Thoracic aorta (tissue), 2 donors: ENCODE measurements around the gene ASIC3. TPM values are rescaled to one million over a fixed set of nuclear protein-coding genes. Genes with fewer than 3 reads are reported as not detected.

Experiments
- ATAC-seq: fragments of 150-250 bp; one replicate; pipeline ENCODE4 v1.8.0; 2017; ENCODE audit warnings: low read depth; ENCODE audit not compliant: insufficient number of reproducible peaks, low FRiP score
- DNase-seq: peaks from one replicate; pipeline ENCODE4 v3.0.0-alpha.2; 2020; ENCODE audit warnings: low spot score
- H3K27ac ChIP-seq, 2 donors: fragments of 200-600 bp; sonication (generic); 1 replicate in 1 of 2; 2 replicates in 1 of 2; pipeline ENCODE4 v1.5.1; 2016; ENCODE audit warnings: mild to moderate bottlenecking in 2 of 2, moderate library complexity in 2 of 2
- H3K27me3 ChIP-seq: fragments of 200-600 bp; sonication (generic); replicated peaks from 2 replicates; pipeline ENCODE4 v1.6.0; 2016; ENCODE audit warnings: mild to moderate bottlenecking; ENCODE audit not compliant: insufficient read depth
- H3K36me3 ChIP-seq: fragments of 200-600 bp; sonication (generic); one replicate; pipeline ENCODE4 v1.5.1; 2016
- H3K4me1 ChIP-seq, 2 donors: fragments of 200-600 bp; sonication (generic); 1 replicate in 1 of 2; 2 replicates in 1 of 2; pipeline versions ENCODE4 v1.5.1 to v1.6.0; 2016; ENCODE audit warnings: low read depth in 2 of 2, mild to moderate bottlenecking in 1 of 2; ENCODE audit not compliant: control insufficient read depth in 1 of 2
- H3K4me3 ChIP-seq: fragments of 200-600 bp; sonication (generic); 2 replicates; pipeline ENCODE4 v1.5.1; 2016; ENCODE audit warnings: mild to moderate bottlenecking
- H3K9me3 ChIP-seq: fragments of 200-600 bp; sonication (generic); 2 replicates; pipeline ENCODE4 v1.5.1; 2016
- CTCF ChIP-seq: fragments of 200-600 bp; sonication (generic); IDR thresholded peaks from one replicate; pipeline ENCODE4 v1.5.1; 2019; ENCODE audit warnings: antibody characterized with exemption
- total RNA-seq, 2 donors: library from RNA; depleted of rRNA; stranded (reverse); fragments of >200 nt; gene quantifications; one replicate each; pipeline versions ENCODE4 v1.1.0 to v1.2.3, GENCODE V29; 2016

Gene ASIC3
- total RNA-seq, 2 donors from 2014 or later = 2.0 to 2.8 TPM

- TF ChIP-seq CTCF = no peak
- ATAC-seq (no peak), DNase-seq (no peak)
- Histone ChIP-seq H3K9me3 (no peaks in the 10 kb centered on the region), H3K4me3 (no peak overlapping the region), H3K4me1 (no peaks in the 10 kb centered on the region), H3K36me3 (no peaks in the 10 kb centered on the region), H3K27me3 (no peaks in the 10 kb centered on the region), H3K27ac (no peak overlapping the region)
Measured at GRCh38 chr7:151095828-151096475, 47.6 kb downstream of the ASIC3 start.

GRCh38 chr7:151099486-151100211, 51.3 kb downstream of the ASIC3 start:
- H3K36me3 ChIP-seq = no peaks in the 10 kb centered on the region
- no peaks in the 10 kb centered on the region for H3K4me1 ChIP-seq
- H3K27ac ChIP-seq = no peak overlapping the region
- no peak overlapping the region for H3K4me3 ChIP-seq
- no peak for TF ChIP-seq CTCF
- ATAC-seq (no peak), DNase-seq (no peak)
- H3K27me3 ChIP-seq = no peaks in the 10 kb centered on the region
- no peaks in the 10 kb centered on the region for H3K9me3 ChIP-seq

- ATAC-seq = no peak
Measured at GRCh38 chr7:151100921-151101320, 52.6 kb downstream of the ASIC3 start.

GRCh38 chr7:151101621-151102396, 53.5 kb downstream of the ASIC3 start:
- ATAC-seq (no peak), DNase-seq (no peak)
- Histone ChIP-seq H3K4me1 (no peaks in the 10 kb centered on the region), H3K27me3 (no peaks in the 10 kb centered on the region), H3K9me3 (no peaks in the 10 kb centered on the region), H3K36me3 (no peaks in the 10 kb centered on the region), H3K4me3 (no peak overlapping the region), H3K27ac (no peak overlapping the region)
- no peak for TF ChIP-seq CTCF

More at GRCh38 chr7:151100921-151101320, 52.6 kb downstream of the ASIC3 start:
- Histone ChIP-seq H3K9me3 (no peaks in the 10 kb centered on the region), H3K36me3 (no peaks in the 10 kb centered on the region), H3K4me1 (no peaks in the 10 kb centered on the region), H3K27ac (no peak overlapping the region), H3K4me3 (no peak overlapping the region), H3K27me3 (no peaks in the 10 kb centered on the region)
- no peak for DNase-seq
- no peak for TF ChIP-seq CTCF

Other genes starting within 250 kb of the ASIC3 start
- gene TMEM176B, start 248.2 kb upstream of the ASIC3 start, total RNA-seq = 10 to 100 TPM; 21.0 to 25.2 TPM
- 10 to 100 TPM in 1 of 2 donors, 1 to 10 TPM in 1; 9.1 to 23.4 TPM for gene TMEM176A, start 247.8 kb upstream of the ASIC3 start, total RNA-seq
- not detected for gene AOC1, start 196.0 kb upstream of the ASIC3 start, total RNA-seq
- 1 to 10 TPM in 1 of 2 donors, not detected in 1; 1.2 TPM for gene KCNH2, start 70.2 kb upstream of the ASIC3 start, total RNA-seq
- 10 to 100 TPM in 1 of 2 donors, 1 to 10 TPM in 1; 8.4 to 18.6 TPM for gene NOS3, start 57.5 kb upstream of the ASIC3 start, total RNA-seq
- 1 to 10 TPM in 1 of 2 donors, not detected in 1; 1.2 TPM for gene ATG9B, start 24.0 kb upstream of the ASIC3 start, total RNA-seq
- 10 to 100 TPM; 34.1 to 35.1 TPM for gene ABCB8, start 20.1 kb upstream of the ASIC3 start, total RNA-seq
- gene CDK5, start 9.4 kb downstream of the ASIC3 start, total RNA-seq = 1 to 10 TPM; 1.8 to 3.1 TPM
- 100 to 1,000 TPM in 1 of 2 donors, 10 to 100 TPM in 1; 89.1 to 119 TPM for gene SLC4A2, start 11.1 kb downstream of the ASIC3 start, total RNA-seq
- gene FASTK, start 32.3 kb downstream of the ASIC3 start, total RNA-seq = 100 to 1,000 TPM in 1 of 2 donors, 10 to 100 TPM in 1; 59.0 to 110 TPM
- gene TMUB1, start 35.0 kb downstream of the ASIC3 start, total RNA-seq = 10 to 100 TPM; 25.7 to 35.2 TPM
- gene AGAP3, start 37.9 kb downstream of the ASIC3 start, total RNA-seq = 10 to 100 TPM; 52.1 to 62.8 TPM
- gene GBX1, start 119.2 kb downstream of the ASIC3 start, total RNA-seq = not detected
- not detected for gene ASB10, start 138.7 kb downstream of the ASIC3 start, total RNA-seq
- gene H2BK1, start 162.0 kb downstream of the ASIC3 start, total RNA-seq = not detected
- gene ABCF2, start 178.7 kb downstream of the ASIC3 start, total RNA-seq = 10 to 100 TPM; 25.3 to 44.1 TPM
- 10 to 100 TPM; 78.9 to 85.3 TPM for gene CHPF2, start 184.0 kb downstream of the ASIC3 start, total RNA-seq
- gene SMARCD3, start 200.2 kb downstream of the ASIC3 start, total RNA-seq = 100 to 1,000 TPM in 1 of 2 donors, 10 to 100 TPM in 1; 51.1 to 110 TPM